NB4 (cell line): ENCODE results near the gene NOP56.

Experiments
- POLR2A ChIP-seq: IDR thresholded peaks from 2 replicates; pipeline ENCODE4 v1.6.1; 2011; ENCODE audit warnings: mild to moderate bottlenecking; ENCODE audit not compliant: insufficient read length; ENCODE audit errors: extremely low read depth
- TF ChIP-seq, protein P1 (sequence below): IDR thresholded peaks from one replicate; pipeline ENCODE4 v1.5.1; 2012; ENCODE audit warnings: low read depth, low read length

GRCh38 chr20:2698186-2698817 is 45.9 kb downstream of the NOP56 start:
- TF ChIP-seq, protein P1, sequence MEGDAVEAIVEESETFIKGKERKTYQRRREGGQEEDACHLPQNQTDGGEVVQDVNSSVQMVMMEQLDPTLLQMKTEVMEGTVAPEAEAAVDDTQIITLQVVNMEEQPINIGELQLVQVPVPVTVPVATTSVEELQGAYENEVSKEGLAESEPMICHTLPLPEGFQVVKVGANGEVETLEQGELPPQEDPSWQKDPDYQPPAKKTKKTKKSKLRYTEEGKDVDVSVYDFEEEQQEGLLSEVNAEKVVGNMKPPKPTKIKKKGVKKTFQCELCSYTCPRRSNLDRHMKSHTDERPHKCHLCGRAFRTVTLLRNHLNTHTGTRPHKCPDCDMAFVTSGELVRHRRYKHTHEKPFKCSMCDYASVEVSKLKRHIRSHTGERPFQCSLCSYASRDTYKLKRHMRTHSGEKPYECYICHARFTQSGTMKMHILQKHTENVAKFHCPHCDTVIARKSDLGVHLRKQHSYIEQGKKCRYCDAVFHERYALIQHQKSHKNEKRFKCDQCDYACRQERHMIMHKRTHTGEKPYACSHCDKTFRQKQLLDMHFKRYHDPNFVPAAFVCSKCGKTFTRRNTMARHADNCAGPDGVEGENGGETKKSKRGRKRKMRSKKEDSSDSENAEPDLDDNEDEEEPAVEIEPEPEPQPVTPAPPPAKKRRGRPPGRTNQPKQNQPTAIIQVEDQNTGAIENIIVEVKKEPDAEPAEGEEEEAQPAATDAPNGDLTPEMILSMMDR: no peak
- no peak for TF ChIP-seq POLR2A
